SK-N-SH (cell line): ENCODE results near the gene ANKRD65.

Source experiments
- CTCF ChIP-seq: fragments of 200-600 bp; sonication (generic); IDR thresholded peaks from 2 replicates; pipeline ENCODE4 v1.6.1; 2017; ENCODE audit warnings: antibody characterized with exemption, mild to moderate bottlenecking, moderate library complexity
- EP300 ChIP-seq, 2 experiments: IDR thresholded peaks; 2 replicates each; pipeline versions ENCODE4 v1.4.0 to v1.6.1; 2012; ENCODE audit warnings: borderline replicate concordance in 1 of 2, low read depth in 1 of 2, low read length in 1 of 2
- EZH2phosphoT487 ChIP-seq: fragments of 200-600 bp; sonication (generic); IDR thresholded peaks from 2 replicates; pipeline ENCODE4 v1.6.1; 2017; ENCODE audit warnings: low read depth, mixed run types, mild to moderate bottlenecking, antibody characterized with exemption, moderate library complexity, borderline replicate concordance
- MAX ChIP-seq: IDR thresholded peaks from 2 replicates; pipeline ENCODE4 v1.4.0; 2012; ENCODE audit warnings: low read depth
- MXI1 ChIP-seq: IDR thresholded peaks from 2 replicates; pipeline ENCODE4 v1.6.1; 2012; ENCODE audit warnings: mild to moderate bottlenecking, low read depth, low read length, improper control_type of control experiment
- NFIC ChIP-seq: IDR thresholded peaks from 2 replicates; pipeline ENCODE4 v1.4.0; 2012; ENCODE audit warnings: borderline replicate concordance
- POLR2AphosphoS5 ChIP-seq: IDR thresholded peaks from 2 replicates; pipeline ENCODE4 v1.6.1; 2012; ENCODE audit warnings: low read depth, low read length
- RAD21 ChIP-seq: IDR thresholded peaks from 2 replicates; pipeline ENCODE4 v1.6.1; 2012; ENCODE audit warnings: mild to moderate bottlenecking, low read length
- RCOR1 ChIP-seq: fragments of 150-350 bp; IDR thresholded peaks from 2 replicates; pipeline ENCODE4 v1.6.1; 2017; ENCODE audit warnings: antibody characterized with exemption, low read length
- SMC3 ChIP-seq: IDR thresholded peaks from 2 replicates; pipeline ENCODE4 v1.6.1; 2012; ENCODE audit warnings: low read depth, low read length, improper control_type of control experiment
- TAF1 ChIP-seq: IDR thresholded peaks from 2 replicates; pipeline ENCODE4 v1.6.1; 2012; ENCODE audit warnings: low read depth, mild to moderate bottlenecking, low read length, moderate library complexity, borderline replicate concordance
- TCF12 ChIP-seq: IDR thresholded peaks from 2 replicates; pipeline ENCODE4 v1.4.0; 2012

- TF ChIP-seq CTCF: no peak
- no peak for TF ChIP-seq RCOR1
- no peak for TF ChIP-seq TCF12
- TF ChIP-seq MAX: no peak
- peak; percentile 49; the same call in 1 of the 2 replicates for TF ChIP-seq MXI1
- no peak for TF ChIP-seq TAF1
- TF ChIP-seq SMC3: no peak
- no peak for TF ChIP-seq NFIC
- peak; percentile 13; the same call in 1 of the 2 replicates for TF ChIP-seq POLR2AphosphoS5
- TF ChIP-seq EZH2phosphoT487: no peak
- no peak for TF ChIP-seq EP300 (IDR thresholded peaks at IDR 0.05; ENCODE audit: borderline replicate concordance in 1 of 2, low read depth in 1 of 2, low read length in 1 of 2)
- peak; percentile 15; the same call in 1 of the 2 replicates for TF ChIP-seq RAD21
Observed at GRCh38 chr1:1406101-1406820, 14.8 kb downstream of the ANKRD65 start.
